Astrocyte (in vitro differentiated cells and primary cell): ENCODE measurements around the gene TH. TPM values are rescaled to one million over a fixed set of nuclear protein-coding genes. Genes with fewer than 3 reads are reported as not detected.

Experiments used
- DNase-seq: peaks from one replicate; pipeline ENCODE4 v3.0.0-alpha.2; 2010; ENCODE audit warnings: low read depth
- FAIRE-seq: peaks from 2 replicates; lab custom pipeline; 2011; peaks lifted over from hg19 to GRCh38; lab: Jason Lieb, UNC
- H2AFZ ChIP-seq: 2 replicates; pipeline ENCODE4 v1.6.0; 2012; ENCODE audit warnings: low read depth, low read length, inconsistent platforms
- H3K27ac ChIP-seq: 2 replicates; pipeline ENCODE4 v1.5.1; 2011; ENCODE audit warnings: low read depth, low read length, inconsistent platforms
- H3K27me3 ChIP-seq: 2 replicates; pipeline ENCODE4 v1.6.0; 2011; ENCODE audit warnings: low read length, inconsistent platforms; ENCODE audit not compliant: insufficient read depth
- H3K36me3 ChIP-seq: 2 replicates; pipeline ENCODE4 v1.5.1; 2011; ENCODE audit warnings: low read length, inconsistent platforms; ENCODE audit not compliant: insufficient read depth
- H3K4me1 ChIP-seq: 2 replicates; pipeline ENCODE4 v1.5.1; 2011; ENCODE audit warnings: low read length, inconsistent platforms; ENCODE audit not compliant: insufficient read depth
- H3K4me2 ChIP-seq: 2 replicates; pipeline ENCODE4 v1.6.0; 2012; ENCODE audit warnings: low read length, inconsistent platforms
- H3K4me3 ChIP-seq: 2 replicates; pipeline ENCODE4 v1.5.1; 2011; ENCODE audit warnings: low read depth, mild to moderate bottlenecking, low read length, inconsistent platforms; ENCODE audit not compliant: insufficient read depth
- H3K79me2 ChIP-seq: 2 replicates; pipeline ENCODE4 v1.6.0; 2012; ENCODE audit warnings: mild to moderate bottlenecking, low read length, inconsistent platforms; ENCODE audit not compliant: insufficient read depth
- H3K9ac ChIP-seq: 2 replicates; pipeline ENCODE4 v1.6.0; 2012; ENCODE audit warnings: mild to moderate bottlenecking, low read length, inconsistent platforms
- H3K9me3 ChIP-seq: 2 replicates; pipeline ENCODE4 v1.5.1; 2012; ENCODE audit warnings: low read depth, mild to moderate bottlenecking, low read length, inconsistent platforms; ENCODE audit not compliant: insufficient read depth
- H4K20me1 ChIP-seq: 2 replicates; pipeline ENCODE4 v1.6.0; 2012; ENCODE audit warnings: low read length, inconsistent platforms; ENCODE audit not compliant: insufficient read depth
- H3K27ac Mint-ChIP-seq: one replicate; pipeline ENCODE4 v1.8.0; 2021; ENCODE audit warnings: mild to moderate bottlenecking, mixed read lengths; ENCODE audit not compliant: unreplicated experiment
- H3K27me3 Mint-ChIP-seq: one replicate; pipeline ENCODE4 v1.8.0; 2021; ENCODE audit warnings: low read depth, mixed read lengths; ENCODE audit not compliant: unreplicated experiment
- H3K36me3 Mint-ChIP-seq: one replicate; pipeline ENCODE4 v1.8.0; 2021; ENCODE audit warnings: low read depth, mixed read lengths; ENCODE audit not compliant: unreplicated experiment
- H3K4me1 Mint-ChIP-seq: one replicate; pipeline ENCODE4 v1.8.0; 2021; ENCODE audit warnings: low read depth, mixed read lengths; ENCODE audit not compliant: unreplicated experiment
- H3K4me3 Mint-ChIP-seq: one replicate; pipeline ENCODE4 v1.8.0; 2021; ENCODE audit warnings: mild to moderate bottlenecking, moderate library complexity, mixed read lengths; ENCODE audit not compliant: unreplicated experiment
- H3K9me3 Mint-ChIP-seq: one replicate; pipeline ENCODE4 v1.8.0; 2021; ENCODE audit warnings: mild to moderate bottlenecking, mixed read lengths; ENCODE audit not compliant: unreplicated experiment
- EZH2 ChIP-seq: IDR thresholded peaks from 2 replicates; pipeline ENCODE4 v1.6.1; 2012; ENCODE audit warnings: mild to moderate bottlenecking, low read length, inconsistent platforms; ENCODE audit not compliant: insufficient read depth
- total RNA-seq: library from RNA; stranded (reverse); gene quantifications from 2 replicates; pipeline ENCODE4 v1.2.1, GENCODE V29; 2021
- TF ChIP-seq, protein P1 (sequence below): IDR thresholded peaks from 2 replicates; pipeline ENCODE4 v1.5.1; 2011; ENCODE audit warnings: low read depth, mild to moderate bottlenecking, inconsistent platforms, low read length, moderate library complexity; ENCODE audit not compliant: insufficient read depth

Gene TH
- total RNA-seq, 1 donor from 2014 or later = not detected

DNA sequence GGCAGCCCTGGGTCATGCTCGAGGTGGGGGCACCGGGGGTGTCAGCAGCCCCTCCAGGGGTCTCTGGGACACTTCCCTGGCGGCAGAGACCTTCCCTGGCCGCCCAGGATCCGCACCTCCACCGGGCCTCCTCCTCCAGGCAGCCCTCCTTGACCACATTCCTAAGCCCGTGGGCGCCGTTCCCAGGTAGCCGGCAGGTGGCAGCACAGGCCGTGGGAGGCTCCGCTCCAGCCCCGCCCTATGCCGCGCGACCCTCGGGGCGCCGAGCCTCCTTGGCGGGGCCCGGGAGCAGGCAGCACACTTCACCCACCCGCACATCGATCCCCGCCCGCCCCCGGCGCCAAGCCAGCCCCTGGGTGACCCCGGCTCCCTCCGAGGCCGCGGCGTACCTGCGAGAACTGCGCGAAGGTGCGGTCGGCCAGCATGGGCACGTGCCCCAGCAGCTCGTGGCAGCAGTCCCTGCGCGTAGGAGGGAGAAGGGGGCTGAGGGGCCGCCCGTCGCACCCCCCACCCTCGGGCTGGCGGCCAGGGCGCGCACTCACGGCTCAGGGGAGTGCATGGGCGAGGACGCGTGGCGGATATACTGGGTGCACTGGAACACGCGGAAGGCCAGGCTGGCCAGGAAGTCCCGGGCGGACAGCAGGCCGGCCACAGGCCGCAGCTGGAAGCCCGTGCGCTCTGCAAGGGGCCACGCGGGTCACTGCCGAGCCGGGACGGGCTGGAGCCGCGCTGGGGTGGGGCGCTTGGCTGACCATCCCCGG lies 5.3 kb downstream of the TH start:
- Mint-ChIP-seq H3K4me3 (no peak overlapping the region), H3K36me3 (no peaks in the 10 kb centered on the region), H3K4me1 (no peaks in the 10 kb centered on the region), H3K9me3 (no peaks in the 10 kb centered on the region), H3K27ac (no peak overlapping the region), H3K27me3 (peaks cover 20% of the 10 kb centered on the region)
- Histone ChIP-seq H3K27me3 (no peaks in the 10 kb centered on the region), H3K4me1 (no peaks in the 10 kb centered on the region), H2AFZ (peak overlapping the region; percentile 41), H3K4me2 (peak overlapping the region; percentile 63), H3K9ac (no peak overlapping the region), H3K9me3 (no peaks in the 10 kb centered on the region), H3K4me3 (no peak overlapping the region), H3K79me2 (no peaks in the 10 kb centered on the region), H3K36me3 (no peaks in the 10 kb centered on the region), H4K20me1 (no peaks in the 10 kb centered on the region), H3K27ac (no peak overlapping the region)
- TF ChIP-seq, protein P1, sequence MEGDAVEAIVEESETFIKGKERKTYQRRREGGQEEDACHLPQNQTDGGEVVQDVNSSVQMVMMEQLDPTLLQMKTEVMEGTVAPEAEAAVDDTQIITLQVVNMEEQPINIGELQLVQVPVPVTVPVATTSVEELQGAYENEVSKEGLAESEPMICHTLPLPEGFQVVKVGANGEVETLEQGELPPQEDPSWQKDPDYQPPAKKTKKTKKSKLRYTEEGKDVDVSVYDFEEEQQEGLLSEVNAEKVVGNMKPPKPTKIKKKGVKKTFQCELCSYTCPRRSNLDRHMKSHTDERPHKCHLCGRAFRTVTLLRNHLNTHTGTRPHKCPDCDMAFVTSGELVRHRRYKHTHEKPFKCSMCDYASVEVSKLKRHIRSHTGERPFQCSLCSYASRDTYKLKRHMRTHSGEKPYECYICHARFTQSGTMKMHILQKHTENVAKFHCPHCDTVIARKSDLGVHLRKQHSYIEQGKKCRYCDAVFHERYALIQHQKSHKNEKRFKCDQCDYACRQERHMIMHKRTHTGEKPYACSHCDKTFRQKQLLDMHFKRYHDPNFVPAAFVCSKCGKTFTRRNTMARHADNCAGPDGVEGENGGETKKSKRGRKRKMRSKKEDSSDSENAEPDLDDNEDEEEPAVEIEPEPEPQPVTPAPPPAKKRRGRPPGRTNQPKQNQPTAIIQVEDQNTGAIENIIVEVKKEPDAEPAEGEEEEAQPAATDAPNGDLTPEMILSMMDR = peak; percentile 23
- TF ChIP-seq EZH2 = peak; percentile 56
- FAIRE-seq (no peak), DNase-seq (no peak)

DNA sequence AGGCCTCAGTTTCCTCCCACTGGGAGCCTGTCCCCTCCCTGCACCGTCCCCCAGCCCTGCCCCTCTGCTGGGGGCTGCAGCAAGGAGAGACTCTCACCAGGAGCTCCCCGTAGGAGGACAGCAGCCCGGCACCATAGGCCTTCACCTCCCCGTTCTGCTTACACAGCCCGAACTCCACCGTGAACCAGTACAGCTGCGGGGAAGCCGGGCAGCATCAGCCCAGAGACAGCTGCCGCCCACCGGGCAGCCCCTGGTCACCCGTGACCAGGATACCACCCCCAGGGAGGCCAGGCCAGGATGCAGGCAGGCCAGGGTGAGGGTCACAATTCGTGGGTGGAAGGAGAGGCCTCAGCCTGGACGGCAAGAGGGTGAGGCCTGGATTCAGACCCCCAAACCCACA lies 6.0 kb downstream of the TH start:
- DNase-seq (no peak), FAIRE-seq (no peak)
- Histone ChIP-seq H3K4me1 (no peaks in the 10 kb centered on the region), H3K79me2 (no peaks in the 10 kb centered on the region), H3K36me3 (no peaks in the 10 kb centered on the region), H3K4me2 (no peak overlapping the region), H3K9ac (no peak overlapping the region), H3K9me3 (no peaks in the 10 kb centered on the region), H3K27me3 (no peaks in the 10 kb centered on the region), H2AFZ (no peak overlapping the region), H3K4me3 (no peak overlapping the region), H3K27ac (no peak overlapping the region), H4K20me1 (no peaks in the 10 kb centered on the region)
- Mint-ChIP-seq H3K27ac (no peak overlapping the region), H3K9me3 (no peaks in the 10 kb centered on the region), H3K4me3 (no peak overlapping the region), H3K4me1 (no peaks in the 10 kb centered on the region), H3K27me3 (peaks cover 20% of the 10 kb centered on the region), H3K36me3 (no peaks in the 10 kb centered on the region)
- TF ChIP-seq, protein P1 = no peak
- TF ChIP-seq EZH2 = no peak

DNA sequence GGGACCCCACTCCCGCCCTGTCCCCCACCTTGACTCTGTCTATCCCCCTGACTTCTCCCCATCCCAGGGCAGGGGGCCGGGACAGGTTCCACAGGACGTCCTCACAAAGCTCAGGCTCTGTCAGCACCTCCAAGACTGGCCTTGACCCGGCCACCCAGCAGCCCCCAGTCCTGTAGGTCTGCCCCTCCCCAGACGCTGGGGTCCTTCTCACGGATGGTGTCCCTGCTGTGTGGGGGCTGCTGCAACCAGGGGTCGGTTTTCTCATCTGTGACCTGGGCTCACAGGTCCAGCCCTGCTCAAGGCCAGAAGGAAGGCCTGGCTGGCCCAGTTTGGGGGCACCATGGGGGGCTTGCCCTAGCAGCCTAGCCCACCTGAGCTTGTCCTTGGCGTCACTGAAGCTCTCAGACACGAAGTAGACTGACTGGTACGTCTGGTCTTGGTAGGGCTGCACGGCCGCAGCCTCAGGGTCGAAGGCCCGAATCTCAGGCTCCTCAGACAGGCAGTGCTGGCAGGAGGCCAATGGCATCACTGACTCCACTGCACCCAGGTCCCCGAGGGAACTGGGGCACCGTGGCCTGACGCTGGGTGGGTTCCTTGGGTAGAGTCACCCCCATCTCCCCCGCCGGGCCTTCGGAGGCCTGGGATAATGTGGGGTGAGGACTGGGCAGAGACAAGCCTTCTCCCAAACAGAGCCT lies 6.6 kb downstream of the TH start:
- no peak overlapping the region for H3K27ac ChIP-seq
- no peaks in the 10 kb centered on the region for H3K9me3 ChIP-seq
- no peaks in the 10 kb centered on the region for H3K36me3 ChIP-seq
- no peaks in the 10 kb centered on the region for H3K4me1 ChIP-seq
- no peak overlapping the region for H3K4me3 ChIP-seq
- Mint-ChIP-seq H3K27me3 (peaks cover 24% of the 10 kb centered on the region), H3K36me3 (no peaks in the 10 kb centered on the region), H3K4me3 (no peak overlapping the region), H3K27ac (no peak overlapping the region), H3K9me3 (no peaks in the 10 kb centered on the region), H3K4me1 (no peaks in the 10 kb centered on the region)
- H4K20me1 ChIP-seq = no peaks in the 10 kb centered on the region
- DNase-seq (no peak), FAIRE-seq (no peak)
- H3K9ac ChIP-seq = no peak overlapping the region
- no peak overlapping the region for H2AFZ ChIP-seq
- no peaks in the 10 kb centered on the region for H3K79me2 ChIP-seq
- no peak overlapping the region for H3K4me2 ChIP-seq
- TF ChIP-seq, protein P1 = no peak
- no peak for TF ChIP-seq EZH2
- H3K27me3 ChIP-seq = no peaks in the 10 kb centered on the region
